ENCODE measurements around the gene CBFB.
A peak's percentile ranks its signal among the peaks of the same experiment; 100 is the strongest.
"Not testable (repeated sequence)": the region's sequence is repeated elsewhere in the genome, so short reads cannot be mapped to it uniquely, and the experiment has no call there.

CBFB gene

DNA sequence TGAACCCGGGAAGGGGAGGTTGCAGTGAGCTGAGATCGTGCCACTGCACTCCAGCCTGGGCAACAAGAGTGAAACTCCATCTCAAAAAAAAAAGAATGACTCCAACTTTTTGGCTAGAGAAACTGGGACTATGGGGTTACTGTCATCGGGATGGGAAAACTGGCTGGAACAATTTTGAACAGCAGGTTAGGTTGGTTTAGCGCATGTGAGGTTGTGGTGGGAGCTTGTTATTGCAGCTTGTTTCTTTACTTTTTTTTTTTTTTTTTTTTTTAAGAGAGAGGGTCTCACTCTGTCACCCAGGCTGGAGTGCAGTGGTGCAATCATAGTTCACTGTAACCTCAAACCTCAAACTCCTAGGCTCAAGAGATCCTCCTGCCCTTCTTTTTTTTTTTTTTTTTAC lies 12.6 kb downstream of the CBFB start:
- not testable (repeated sequence) for DNase-seq (ENCODE audit: low read depth)

DNA sequence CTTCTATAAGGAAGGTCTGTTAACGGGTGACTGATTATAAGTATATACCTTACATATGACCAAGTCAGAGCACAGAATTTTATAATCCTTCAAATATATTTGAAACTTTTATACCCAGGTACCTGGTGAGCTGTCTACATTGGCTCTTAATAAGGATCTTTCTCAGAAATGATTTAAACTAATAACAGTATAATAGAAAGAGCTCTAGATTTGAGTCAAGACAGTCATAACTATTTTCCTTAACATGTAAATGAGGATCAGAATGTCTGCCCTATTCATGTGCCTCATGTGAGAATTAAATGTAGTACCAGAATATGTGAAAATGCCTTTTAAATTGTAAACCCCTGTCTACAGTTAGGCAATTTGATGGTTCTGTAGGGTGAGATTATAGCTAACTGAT lies 14.5 kb downstream of the CBFB start:
- no peak for DNase-seq (ENCODE audit: low read depth)

DNA sequence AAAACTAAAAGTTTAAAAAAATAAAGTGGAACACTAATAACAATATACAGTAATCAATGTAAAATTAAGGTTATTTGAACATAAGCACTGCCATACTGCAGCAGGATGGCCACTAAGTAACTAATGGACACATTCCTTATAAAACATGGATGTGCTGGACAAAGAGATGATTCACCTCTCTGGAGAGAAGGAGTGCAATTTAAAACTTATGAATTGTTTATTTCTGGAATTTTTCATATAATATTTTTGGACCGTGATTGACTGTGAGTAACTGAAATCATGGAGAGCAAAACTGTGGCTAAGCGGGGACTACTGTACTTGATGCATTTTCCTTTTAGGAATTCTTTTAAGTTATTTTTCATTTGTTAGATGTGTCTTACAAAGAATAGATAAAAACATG lies 21.8 kb downstream of the CBFB start:
- DNase-seq (ENCODE audit: low read depth), result no peak

- DNase-seq (ENCODE audit: low read depth), result no peak
Observed at GRCh38 chr16:67052399-67052798, 23.4 kb downstream of the CBFB start.

DNA sequence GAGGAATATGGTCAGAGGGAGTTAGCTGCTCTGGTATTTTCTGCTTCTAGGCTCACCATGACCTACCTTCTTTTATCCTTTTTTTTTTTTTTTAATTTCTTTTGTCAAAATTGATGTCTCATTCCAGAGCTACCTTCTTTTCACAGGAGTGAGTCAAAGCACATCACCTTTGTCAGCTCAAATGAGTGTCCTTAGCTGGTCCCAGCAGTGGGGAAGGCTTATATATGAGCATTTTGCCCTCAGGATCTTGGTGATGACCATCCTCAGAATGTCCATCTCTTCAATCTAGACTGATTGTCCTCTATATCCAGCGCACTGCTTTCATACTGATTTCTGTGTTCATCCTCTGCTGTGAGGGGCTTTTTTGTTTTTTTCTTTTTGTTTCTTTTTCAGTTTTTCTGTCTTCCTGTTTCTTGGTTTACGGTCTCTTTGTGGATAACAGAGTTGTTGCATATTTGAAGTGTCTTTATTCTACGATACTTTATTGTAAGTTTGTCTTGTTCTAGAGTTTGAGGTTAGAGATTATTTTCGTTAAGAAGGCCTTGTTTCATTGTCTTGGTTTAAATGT lies 24.9 kb downstream of the CBFB start:
- no peak for DNase-seq (ENCODE audit: low read depth)

GRCh38 chr16:67054901-67055300 lies 26.0 kb downstream of the CBFB start:
- no peak for DNase-seq (ENCODE audit: low read depth)

- peak; percentile 96 for DNase-seq (ENCODE audit: low read depth)
Observed at GRCh38 chr16:67055712-67056487, 27.0 kb downstream of the CBFB start.

GRCh38 chr16:67063008-67063407 lies 34.1 kb downstream of the CBFB start:
- DNase-seq (ENCODE audit: low read depth), result no peak

DNA sequence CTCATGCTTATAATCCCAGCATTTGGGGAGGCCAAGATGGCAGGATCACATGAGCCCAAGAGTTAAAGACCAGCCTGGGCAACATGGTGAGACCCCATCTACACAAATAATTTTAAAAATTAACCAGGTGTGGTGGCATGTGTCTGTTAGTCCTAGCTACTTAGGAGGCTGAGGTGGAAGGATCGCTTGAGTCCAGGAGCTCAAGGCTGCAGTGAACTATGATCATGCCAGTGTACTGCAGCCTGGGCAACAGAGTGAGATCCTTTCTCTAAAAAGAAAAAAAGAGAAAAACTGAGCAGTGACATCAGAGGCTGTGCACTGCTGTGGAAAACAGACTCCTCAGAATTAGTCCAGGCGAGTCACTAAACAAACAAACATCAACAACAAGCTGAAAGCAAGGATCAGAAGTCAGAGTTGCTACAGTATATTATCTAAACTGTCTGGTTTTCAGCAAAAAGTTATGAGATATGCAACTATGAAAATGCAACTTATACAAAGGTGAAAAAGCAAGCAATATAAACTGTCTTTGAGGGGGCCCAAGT lies 39.3 kb downstream of the CBFB start:
- DNase-seq (ENCODE audit: low read depth), result no peak

DNA sequence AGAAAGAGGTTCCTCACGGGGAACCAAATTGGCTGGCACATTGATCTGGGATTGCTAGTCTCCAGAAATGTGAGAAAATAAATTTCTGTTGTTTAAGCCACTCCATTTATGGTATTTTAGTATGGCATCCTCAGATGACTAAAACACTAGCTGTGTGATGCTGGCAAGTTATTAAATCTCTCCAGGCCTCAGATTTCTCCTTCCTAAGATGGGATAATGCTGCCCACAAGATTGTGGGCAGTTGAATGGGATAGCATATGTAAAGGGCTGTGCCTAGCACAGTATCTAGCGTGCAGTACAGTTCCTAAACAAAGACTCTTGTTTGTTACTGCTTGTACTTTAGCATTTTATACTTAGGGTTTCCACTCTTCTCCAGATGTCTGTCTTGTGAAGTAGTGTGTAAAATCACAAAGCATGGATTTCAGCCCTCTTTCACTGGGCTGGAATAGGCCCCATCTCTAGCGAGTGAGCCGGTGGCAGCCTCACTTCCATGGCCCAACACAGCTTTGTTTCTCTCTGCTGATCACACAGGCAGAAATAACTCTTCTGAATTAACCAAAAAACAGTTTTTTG lies 42.6 kb downstream of the CBFB start:
- DNase-seq (ENCODE audit: low read depth), result no peak

GRCh38 chr16:67075331-67075730 lies 46.4 kb downstream of the CBFB start:
- no peak for DNase-seq (ENCODE audit: low read depth)

GRCh38 chr16:67077871-67078270 lies 48.9 kb downstream of the CBFB start:
- no peak for DNase-seq (ENCODE audit: low read depth)

GRCh38 chr16:67082100-67082499 lies 53.2 kb downstream of the CBFB start:
- DNase-seq (ENCODE audit: low read depth), result no peak

- DNase-seq (ENCODE audit: low read depth), result no peak
Observed at GRCh38 chr16:67082891-67083290, 53.9 kb downstream of the CBFB start.

DNA sequence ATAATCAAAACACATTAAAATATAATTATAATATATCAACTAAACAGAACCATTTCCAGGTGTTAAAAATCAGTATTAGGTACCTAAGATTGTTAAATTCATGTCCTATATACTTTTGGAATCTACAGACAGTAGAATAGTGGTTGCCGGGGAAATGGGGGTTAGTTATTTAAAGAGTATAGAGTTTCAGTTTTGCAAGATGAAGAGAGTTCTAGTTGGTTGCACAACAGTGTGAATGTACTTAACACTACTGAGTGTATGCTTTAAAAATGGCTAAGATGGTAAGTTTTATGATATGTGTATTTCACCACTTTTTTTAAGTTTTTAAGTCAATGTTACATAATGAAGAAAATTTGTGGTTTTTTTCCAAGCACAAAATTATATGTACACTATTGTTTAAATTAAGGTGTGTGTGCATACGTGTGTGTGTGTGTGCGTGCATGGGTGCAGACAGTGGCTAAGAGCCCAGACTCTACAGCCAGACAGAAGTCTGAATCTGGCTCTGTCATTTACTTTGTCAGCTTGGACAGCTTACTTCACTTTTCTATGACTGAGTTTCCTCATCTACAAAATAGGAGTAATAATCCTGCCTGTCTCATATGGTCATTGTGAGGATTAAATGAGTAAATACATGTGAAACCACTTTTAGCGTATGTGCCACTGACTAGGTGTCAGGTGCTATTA lies 55.5 kb downstream of the CBFB start:
- no peak for DNase-seq (ENCODE audit: low read depth)

- DNase-seq (ENCODE audit: low read depth), result no peak
Observed at GRCh38 chr16:67086822-67087221, 57.9 kb downstream of the CBFB start.

- no peak for DNase-seq (ENCODE audit: low read depth)
Observed at GRCh38 chr16:67087291-67087690, 58.3 kb downstream of the CBFB start.

DNA sequence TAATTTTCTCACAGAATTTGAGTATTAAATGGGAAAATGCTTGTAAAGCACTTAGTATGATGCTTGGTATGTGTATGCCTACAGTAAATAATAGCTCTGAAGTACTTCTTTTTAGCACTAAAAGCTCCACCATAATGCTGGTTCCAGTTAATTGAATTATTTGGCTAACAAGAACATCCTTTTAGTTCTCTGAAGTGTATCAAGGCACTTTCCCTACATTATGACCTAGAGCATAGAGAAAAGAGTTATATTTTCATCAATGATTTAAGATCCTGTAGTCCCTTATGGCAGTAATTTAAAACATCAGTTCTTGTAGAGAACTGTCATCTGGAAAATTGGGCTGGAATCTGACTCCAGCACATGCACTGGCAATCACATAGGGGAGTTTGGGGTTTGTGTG lies 58.9 kb downstream of the CBFB start:
- no peak for DNase-seq (ENCODE audit: low read depth)

DNA sequence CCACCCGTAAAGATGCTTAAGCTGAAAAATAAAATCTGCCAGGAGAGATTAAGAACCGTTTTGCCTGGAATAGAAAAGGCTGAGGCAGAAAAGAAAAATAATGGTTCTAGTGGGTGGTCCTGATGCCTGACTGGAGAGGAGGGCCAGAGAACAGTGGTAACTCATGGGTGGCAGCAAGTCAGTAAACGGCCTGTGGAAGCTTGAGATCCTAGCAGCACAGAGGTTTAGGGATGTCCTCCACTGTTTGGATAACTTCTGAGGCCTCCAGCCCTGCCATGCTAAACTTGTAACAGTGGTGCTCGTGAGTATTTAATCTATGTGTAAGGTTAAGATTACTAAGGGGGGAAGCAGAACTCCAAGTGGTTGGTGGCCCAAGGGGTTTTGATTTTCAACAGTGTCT lies 59.6 kb downstream of the CBFB start:
- DNase-seq (ENCODE audit: low read depth), result no peak

DNA sequence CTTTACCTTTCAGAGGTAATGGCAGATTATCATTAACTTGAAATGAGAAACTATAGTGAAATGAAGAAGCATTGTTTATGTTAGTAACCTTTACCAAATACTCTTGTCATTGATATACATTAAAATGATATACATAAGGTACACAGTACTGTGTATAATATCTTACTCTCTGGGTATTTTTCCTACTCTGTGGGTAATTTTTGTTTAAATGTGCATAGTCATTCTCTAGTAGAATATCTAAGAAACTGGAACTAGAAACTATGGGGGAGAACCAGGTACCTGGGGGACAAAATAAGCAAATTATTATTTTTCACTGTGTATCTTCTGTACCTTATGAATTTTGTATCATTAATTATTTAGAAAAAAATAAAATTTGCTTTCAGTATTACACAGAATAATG lies 60.2 kb downstream of the CBFB start:
- DNase-seq (ENCODE audit: low read depth), result no peak

DNA sequence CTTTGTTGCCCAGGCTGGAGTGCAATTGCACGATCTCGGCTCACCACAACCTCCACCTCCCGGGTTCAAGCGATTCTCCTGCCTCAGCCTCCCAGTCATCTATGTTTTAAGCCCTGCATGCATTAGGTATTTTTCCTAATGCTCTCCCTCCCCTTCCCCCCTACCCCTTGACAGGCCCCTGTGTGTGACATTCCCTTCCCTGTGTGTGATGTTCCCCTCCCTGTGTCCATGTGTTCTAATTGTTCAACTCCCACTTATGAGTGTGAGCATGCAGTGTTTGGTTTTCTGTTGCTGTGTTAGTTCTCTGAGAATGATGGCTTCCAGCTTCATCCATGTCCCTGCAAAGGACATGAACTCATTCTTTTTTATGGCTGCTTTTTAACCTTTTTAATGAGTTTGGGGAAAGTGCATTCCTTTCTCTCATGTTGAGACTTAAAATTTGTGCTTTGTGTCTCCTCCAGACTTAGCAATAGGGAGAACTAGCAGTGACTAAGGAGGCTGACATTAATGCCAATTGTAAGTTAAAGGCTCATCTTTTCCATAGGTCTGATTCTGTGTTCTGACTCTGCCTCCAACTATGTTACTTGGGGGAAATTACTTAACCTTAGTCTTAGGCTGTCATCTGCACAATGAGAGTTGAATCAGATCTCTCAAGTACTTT lies 63.1 kb downstream of the CBFB start:
- DNase-seq (ENCODE audit: low read depth), result peak; percentile 91

- no peak for DNase-seq (ENCODE audit: low read depth)
Observed at GRCh38 chr16:67093098-67093726, 64.3 kb downstream of the CBFB start.

Measured in GM04503 (cell line).